EL (cell line): ENCODE data around the gene FIGN.

Experiments used
- DNase-seq: peaks from one replicate; pipeline ENCODE4 v3.0.0-alpha.2; 2016

The FIGN gene

GRCh38 chr2:163736433-163737189, 803 bp upstream of the FIGN start:
- peak; percentile 43 for DNase-seq

GRCh38 chr2:163734881-163735684, 725 bp downstream of the FIGN start:
- peak; percentile 10 for DNase-seq

- no peak for DNase-seq
These were observed 1.4 kb downstream of the FIGN start for GRCh38 chr2:163734401-163734800.

- DNase-seq = no peak
These were observed 1.9 kb downstream of the FIGN start for GRCh38 chr2:163733956-163734355.

- no peak for DNase-seq
These were observed 2.4 kb downstream of the FIGN start for GRCh38 chr2:163733301-163733938.

GRCh38 chr2:163732727-163733126, 3.1 kb downstream of the FIGN start:
- DNase-seq = no peak

GRCh38 chr2:163731735-163732134, 4.1 kb downstream of the FIGN start:
- DNase-seq = no peak

GRCh38 chr2:163730556-163730955, 5.3 kb downstream of the FIGN start:
- DNase-seq = no peak

GRCh38 chr2:163729636-163730273, 6.1 kb downstream of the FIGN start:
- no peak for DNase-seq

- DNase-seq = no peak
These were observed 11.9 kb downstream of the FIGN start for GRCh38 chr2:163723881-163724280.

- DNase-seq = no peak
These were observed 12.5 kb downstream of the FIGN start for GRCh38 chr2:163723348-163723747.

- DNase-seq = no peak
These were observed 16.5 kb downstream of the FIGN start for GRCh38 chr2:163719331-163719730.

GRCh38 chr2:163717993-163718680, 17.7 kb downstream of the FIGN start:
- no peak for DNase-seq

- no peak for DNase-seq
These were observed 18.3 kb downstream of the FIGN start for GRCh38 chr2:163717515-163717914.

- no peak for DNase-seq
These were observed 19.7 kb downstream of the FIGN start for GRCh38 chr2:163716101-163716500.

- DNase-seq = no peak
These were observed 20.1 kb downstream of the FIGN start for GRCh38 chr2:163715668-163716067.

GRCh38 chr2:163715199-163715598, 20.6 kb downstream of the FIGN start:
- DNase-seq = no peak

GRCh38 chr2:163713534-163714311, 22.1 kb downstream of the FIGN start:
- DNase-seq = no peak

- no peak for DNase-seq
These were observed 24.1 kb downstream of the FIGN start for GRCh38 chr2:163711699-163712098.

- no peak for DNase-seq
These were observed 24.6 kb downstream of the FIGN start for GRCh38 chr2:163711258-163711657.

- no peak for DNase-seq
These were observed 26.5 kb downstream of the FIGN start for GRCh38 chr2:163709270-163709669.

- DNase-seq = no peak
These were observed 27.5 kb downstream of the FIGN start for GRCh38 chr2:163708265-163708664.
